CD4-positive, alpha-beta T cell treated with Interferon gamma for 1 hour (primary cell): Measurements from ENCODE around the gene ODF4.
"Not testable (repeated sequence)": the region's sequence is repeated elsewhere in the genome, so short reads cannot be mapped to it uniquely, and the experiment has no call there.

Source experiments
- DNase-seq: peaks from one replicate; pipeline ENCODE4 v3.0.0-alpha.2; 2020

The ODF4 gene

DNA sequence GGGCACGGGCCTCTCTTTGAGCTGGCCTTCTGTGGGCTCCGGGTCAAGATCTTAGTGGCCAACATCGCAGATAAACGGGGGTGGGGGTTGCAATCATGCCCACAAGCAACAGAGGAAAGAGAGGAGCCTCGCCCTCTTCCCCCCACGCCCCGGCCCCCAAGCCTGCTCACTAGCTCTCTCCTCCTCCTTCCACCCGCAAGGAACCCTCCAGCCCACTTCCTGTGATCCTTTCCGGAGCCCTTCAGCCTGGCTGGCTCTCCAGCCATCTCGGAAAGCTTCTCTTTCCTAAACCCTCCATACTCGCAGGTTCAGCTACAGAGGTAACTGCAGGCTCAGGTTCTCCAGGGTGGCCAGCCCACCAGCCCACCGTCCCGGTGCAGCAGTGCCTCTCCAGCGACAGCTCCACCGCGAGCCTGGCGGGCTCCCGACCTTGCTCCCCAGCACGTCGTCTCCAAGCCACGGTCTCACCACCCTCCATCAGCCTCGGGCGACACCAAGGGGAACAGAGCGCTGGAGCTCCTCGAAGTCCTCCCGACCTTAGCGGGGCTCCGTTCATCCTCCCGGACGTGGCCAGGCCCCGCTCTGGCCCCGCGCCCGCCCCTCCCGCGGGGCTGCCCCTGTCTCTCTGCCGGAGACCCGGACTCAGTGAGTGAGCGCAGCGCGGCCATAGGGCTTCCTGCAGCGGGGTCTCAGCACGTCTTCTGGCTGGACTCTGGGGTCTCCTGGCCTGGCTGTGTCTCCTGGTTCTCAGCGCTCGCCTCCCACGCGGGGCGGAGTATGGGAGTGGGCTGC lies 12.9 kb upstream of the ODF4 start:
- no peak for DNase-seq

DNA sequence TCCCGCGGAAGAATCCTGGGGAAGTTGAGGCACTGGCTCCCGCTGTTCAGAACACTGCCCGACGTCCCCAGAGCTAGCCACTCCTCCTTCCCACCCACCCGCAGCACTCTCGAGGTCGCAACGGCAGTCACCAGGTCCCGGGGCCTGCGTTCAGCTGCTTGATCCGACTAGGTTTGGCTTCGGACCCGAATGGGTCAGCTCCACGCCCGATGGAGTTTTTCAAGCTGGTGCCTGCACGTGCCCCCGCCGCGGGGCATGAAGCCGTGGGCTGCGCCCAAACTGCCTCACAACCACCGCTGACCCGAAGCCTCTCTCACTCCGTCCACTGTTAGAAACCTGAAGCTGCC lies 12.4 kb upstream of the ODF4 start:
- no peak for DNase-seq

- DNase-seq = no peak
These were observed 7.5 kb upstream of the ODF4 start for GRCh38 chr17:8332128-8332527.

- no peak for DNase-seq
These were observed 7.0 kb upstream of the ODF4 start for GRCh38 chr17:8332688-8333087.

DNA sequence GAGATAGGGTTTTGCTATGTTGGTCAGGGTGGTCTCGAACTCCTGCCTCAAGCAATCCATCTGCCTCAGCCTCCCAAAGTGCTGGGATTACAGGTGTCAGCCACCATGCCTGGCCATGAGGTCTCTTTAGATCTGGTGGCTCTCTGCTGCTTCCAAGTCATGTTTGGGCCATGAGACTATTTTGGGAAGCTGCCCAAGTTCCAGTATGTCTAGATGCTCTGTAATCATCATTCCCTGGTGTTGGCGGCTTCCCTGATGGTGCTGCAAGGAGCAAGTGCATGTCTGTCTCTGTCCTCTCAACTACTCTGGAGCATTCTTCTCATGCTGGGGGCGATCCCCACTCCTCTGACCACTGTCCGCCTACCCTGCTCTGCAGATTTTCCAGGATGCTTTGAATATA lies 6.4 kb upstream of the ODF4 start:
- DNase-seq = no peak

DNA sequence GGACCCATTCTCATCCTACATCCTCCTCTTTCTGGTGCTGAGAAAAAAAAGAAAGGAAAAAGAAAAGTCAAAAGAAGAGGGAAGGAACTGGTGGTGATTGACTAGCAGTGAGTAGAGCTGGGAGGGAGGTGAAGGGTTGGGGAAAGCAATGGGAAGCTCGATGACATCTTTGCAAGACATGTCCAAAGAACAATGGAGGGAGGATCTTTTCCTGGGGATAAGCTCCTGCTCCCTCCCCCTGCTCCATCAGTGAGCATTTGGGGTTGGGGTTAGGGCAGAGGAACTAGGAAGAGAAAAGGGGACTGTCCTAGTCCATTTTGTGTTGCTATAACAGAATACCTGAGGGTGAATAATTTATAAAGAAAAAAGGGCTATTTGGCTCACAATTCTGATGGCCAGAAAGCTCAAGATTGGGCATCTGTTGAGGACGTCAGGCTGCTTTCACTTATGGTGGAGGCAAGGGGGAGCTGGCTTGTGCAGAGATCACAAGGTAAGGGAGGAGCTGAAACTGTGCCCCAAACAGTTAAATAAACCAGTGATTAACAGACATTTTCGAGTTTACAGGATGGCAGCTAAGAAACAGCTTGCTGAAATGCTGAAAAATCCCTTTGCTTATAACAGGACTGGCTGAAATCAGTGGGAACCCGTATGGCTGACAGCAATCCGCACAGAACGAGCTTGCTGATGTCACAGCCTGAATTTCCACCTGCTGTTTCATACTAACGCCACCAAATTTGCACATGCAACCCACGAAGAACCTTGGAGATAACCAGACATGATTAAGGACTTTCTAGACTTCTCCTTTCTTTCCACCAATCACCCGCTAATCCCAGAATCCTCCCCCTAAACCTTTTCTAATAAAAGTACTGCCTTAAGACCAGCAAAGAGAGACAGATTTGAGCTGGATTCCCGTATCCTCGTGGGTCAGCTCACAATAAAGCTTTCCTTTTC lies 1.6 kb upstream of the ODF4 start:
- no peak for DNase-seq

- DNase-seq = no peak
These were observed 893 bp upstream of the ODF4 start for GRCh38 chr17:8338753-8339140.

- no peak for DNase-seq
These were observed 1.8 kb downstream of the ODF4 start for GRCh38 chr17:8341456-8341855.

- no peak for DNase-seq
These were observed 5.5 kb downstream of the ODF4 start for GRCh38 chr17:8345052-8345690.

- no peak for DNase-seq
These were observed 6.5 kb downstream of the ODF4 start for GRCh38 chr17:8345951-8346665.

DNA sequence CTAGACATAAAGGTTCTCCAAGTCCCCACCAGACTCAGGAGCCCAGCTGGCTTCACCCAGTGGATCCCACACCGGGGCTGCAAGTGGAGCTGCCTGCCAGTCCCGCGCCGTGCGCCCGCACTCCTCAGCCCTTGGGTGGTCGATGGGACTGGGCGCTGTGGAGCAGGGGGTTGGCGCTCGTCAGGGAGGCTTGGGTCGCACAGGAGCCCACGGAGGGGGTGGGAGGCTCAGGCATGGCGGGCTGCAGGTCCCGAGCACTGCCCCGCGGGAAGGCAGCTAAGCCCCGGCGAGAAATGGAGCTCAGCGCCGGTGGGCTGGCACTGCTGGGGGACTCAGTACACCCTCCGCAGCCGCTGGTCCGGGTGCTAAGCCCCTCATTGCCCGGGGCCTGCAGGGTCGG lies 7.4 kb downstream of the ODF4 start:
- not testable (repeated sequence) for DNase-seq

DNA sequence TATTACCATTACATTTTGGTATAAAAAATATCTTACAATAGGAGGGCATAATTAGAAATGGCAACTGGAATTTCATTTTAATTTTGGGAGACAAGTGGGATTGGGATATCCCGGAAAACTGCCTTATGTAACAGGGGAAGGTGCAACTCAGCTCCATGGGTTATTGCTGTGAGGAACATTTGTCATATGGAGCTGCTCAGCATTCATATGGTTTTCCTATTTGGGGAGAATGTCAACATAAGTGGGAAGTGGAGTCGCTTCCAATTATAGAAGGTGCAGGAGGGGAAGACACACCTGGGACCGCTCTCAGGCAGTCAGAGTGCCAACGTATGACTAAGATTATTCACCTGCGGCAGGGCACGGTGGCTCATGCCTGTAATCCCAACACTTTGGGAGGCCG lies 10.7 kb downstream of the ODF4 start:
- no peak for DNase-seq

- DNase-seq = no peak
These were observed 14.1 kb downstream of the ODF4 start for GRCh38 chr17:8353736-8354135.

DNA sequence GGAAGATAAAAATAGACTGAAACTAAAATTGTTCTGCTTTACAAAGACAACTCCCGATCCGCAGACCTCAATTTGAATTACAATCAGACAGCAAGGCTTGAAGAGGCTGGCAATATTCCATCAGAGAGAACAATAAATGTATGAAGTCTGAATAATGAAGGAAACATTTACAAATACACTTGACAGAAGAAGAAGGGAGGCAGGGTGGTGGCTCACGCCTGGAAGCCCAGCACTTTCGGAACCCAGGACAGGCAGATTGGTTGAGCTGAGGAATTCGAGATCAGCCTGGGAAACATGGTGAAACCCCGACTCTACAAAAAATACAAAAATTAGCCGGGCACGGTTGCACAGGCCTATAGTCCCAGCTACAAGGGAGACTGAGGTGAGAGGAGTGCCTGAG lies 14.6 kb downstream of the ODF4 start:
- DNase-seq = no peak

DNA sequence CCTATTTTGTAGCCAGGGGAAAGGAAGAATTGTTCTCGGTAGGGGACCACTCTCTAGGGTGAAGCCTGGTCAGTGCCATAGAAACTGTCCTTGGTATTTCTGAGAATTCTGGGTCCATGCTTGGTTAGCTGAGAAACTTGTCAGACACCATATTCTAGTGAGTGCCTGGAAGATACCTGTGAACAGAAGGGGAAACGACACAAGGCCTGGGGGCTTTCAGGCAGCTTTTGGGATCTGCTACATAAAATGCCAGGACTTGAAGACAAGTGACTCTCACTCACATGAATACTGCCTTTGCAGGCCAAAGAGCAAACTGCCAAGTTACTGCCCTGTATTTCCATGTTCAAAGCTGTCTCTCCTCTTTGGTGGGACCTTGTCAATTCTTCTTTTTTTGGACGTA lies 18.3 kb downstream of the ODF4 start:
- no peak for DNase-seq

DNA sequence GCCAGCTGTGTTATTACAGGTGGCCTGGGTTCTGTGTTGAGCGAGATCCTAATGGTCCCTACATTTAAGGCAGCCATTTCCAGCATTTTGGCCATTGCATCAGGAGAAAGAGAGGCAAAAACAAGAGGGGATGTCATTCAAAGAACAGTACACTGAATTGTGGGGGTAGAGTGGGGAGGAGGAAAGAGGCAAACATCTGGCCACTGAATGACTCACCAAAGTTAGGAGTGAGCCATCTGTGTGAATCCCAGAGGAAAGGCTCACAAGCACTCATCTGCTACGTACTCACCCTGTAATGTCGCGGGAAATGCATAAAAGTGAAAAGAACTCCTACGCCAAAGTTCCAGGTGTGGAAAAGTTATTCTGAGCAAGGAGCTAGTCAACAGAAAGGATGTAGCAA lies 20.1 kb downstream of the ODF4 start:
- no peak for DNase-seq

GRCh38 chr17:8360260-8360659 lies 20.6 kb downstream of the ODF4 start:
- DNase-seq = no peak

DNA sequence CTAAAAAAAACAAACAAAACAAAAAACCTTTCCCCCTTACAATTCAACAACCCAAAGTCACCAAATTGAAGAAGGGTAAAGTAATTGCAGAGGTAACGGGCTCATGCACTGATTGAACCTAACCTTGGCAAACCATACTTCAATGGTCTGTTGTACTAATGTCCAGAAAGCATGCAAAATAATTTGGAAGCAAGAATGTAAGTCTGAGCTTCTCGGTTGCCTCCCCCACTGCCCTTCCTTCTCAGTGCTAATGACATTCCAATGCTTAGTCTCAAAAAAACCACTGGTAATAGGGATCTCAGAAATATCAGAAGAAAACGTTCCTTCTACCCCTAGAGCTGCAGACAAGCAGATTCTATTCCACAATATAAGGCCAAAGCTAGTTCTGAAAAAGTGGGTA lies 21.1 kb downstream of the ODF4 start:
- no peak for DNase-seq

GRCh38 chr17:8362651-8363332 lies 23.2 kb downstream of the ODF4 start:
- no peak for DNase-seq

- DNase-seq = no peak
These were observed 25.5 kb downstream of the ODF4 start for GRCh38 chr17:8365143-8365542.

GRCh38 chr17:8366231-8366630 lies 26.6 kb downstream of the ODF4 start:
- no peak for DNase-seq

DNA sequence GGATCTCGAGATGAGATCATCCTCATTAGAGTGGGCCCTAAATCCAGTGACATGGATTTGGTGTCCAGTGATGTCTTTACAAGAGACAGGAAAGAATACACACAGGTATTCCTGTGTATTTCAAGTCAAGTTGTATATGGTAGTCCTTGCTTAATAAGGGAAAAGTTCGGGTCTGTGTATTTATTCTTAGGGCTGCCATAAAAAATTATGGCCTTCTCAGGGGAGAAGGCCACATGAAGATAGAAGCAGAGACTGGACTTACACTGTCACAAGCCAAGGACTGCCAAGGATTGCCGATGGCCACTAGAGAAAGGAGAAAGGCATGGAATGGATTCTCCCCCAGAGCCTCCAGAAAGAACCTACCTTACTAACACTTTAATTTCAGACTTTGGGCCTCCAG lies 28.6 kb downstream of the ODF4 start:
- DNase-seq = no peak

GRCh38 chr17:8369944-8370343 lies 30.3 kb downstream of the ODF4 start:
- no peak for DNase-seq
